OCI-LY1 (cell line): ENCODE measurements around the gene USP10.

ENCODE experiments used
- H2AFZ ChIP-seq: fragments of 200-600 bp; sonication (generic), shearing (Covaris generic); 2 replicates; pipeline ENCODE4 v1.6.0; 2014; ENCODE audit warnings: antibody characterized with exemption, mild to moderate bottlenecking, low read length
- H3F3A ChIP-seq: fragments of 200-600 bp; sonication (generic), shearing (Covaris generic); 2 replicates; pipeline ENCODE4 v1.6.0; 2014; ENCODE audit warnings: mild to moderate bottlenecking, antibody characterized with exemption, low read length, moderate library complexity; ENCODE audit not compliant: insufficient read depth
- H3K27ac ChIP-seq: fragments of 200-600 bp; sonication (generic); 2 replicates; pipeline ENCODE4 v1.5.1; 2014; ENCODE audit warnings: low read length, mixed run types, mild to moderate bottlenecking, low read depth; ENCODE audit not compliant: poor library complexity, severe bottlenecking
- H3K27me3 ChIP-seq: fragments of 200-600 bp; sonication (generic); 2 replicates; pipeline ENCODE4 v1.6.0; 2014; ENCODE audit warnings: antibody characterized with exemption, mild to moderate bottlenecking, low read length, moderate library complexity; ENCODE audit not compliant: insufficient read depth
- H3K36me3 ChIP-seq: fragments of 200-600 bp; sonication (generic); 2 replicates; pipeline ENCODE4 v1.6.1; 2014; ENCODE audit warnings: mild to moderate bottlenecking, antibody characterized with exemption, low read length, moderate library complexity, mixed read lengths; ENCODE audit not compliant: insufficient read depth
- H3K4me1 ChIP-seq: fragments of 200-600 bp; sonication (generic); 2 replicates; pipeline ENCODE4 v1.5.1; 2014; ENCODE audit warnings: mild to moderate bottlenecking, low read length, moderate library complexity; ENCODE audit not compliant: insufficient read depth, severe bottlenecking
- H3K4me2 ChIP-seq: fragments of 200-600 bp; sonication (generic), shearing (Covaris generic); 2 replicates; pipeline ENCODE4 v1.6.1; 2014; ENCODE audit warnings: low read length
- H3K4me3 ChIP-seq: fragments of 200-600 bp; sonication (generic); 2 replicates; pipeline ENCODE4 v1.5.1; 2014; ENCODE audit warnings: low read length, low read depth, mild to moderate bottlenecking, mixed read lengths; ENCODE audit not compliant: poor library complexity, severe bottlenecking
- H3K79me2 ChIP-seq: fragments of 200-600 bp; shearing (Covaris generic); 2 replicates; pipeline ENCODE4 v1.6.1; 2016; ENCODE audit warnings: mixed run types, low read length, mixed read lengths; ENCODE audit not compliant: insufficient read depth
- H3K9ac ChIP-seq: fragments of 200-600 bp; sonication (generic), shearing (Covaris generic); 2 replicates; pipeline ENCODE4 v1.6.1; 2014; ENCODE audit warnings: mild to moderate bottlenecking, low read length, mixed read lengths
- H3K9me2 ChIP-seq: fragments of 200-600 bp; sonication (generic), shearing (Covaris generic); 2 replicates; pipeline ENCODE4 v1.6.1; 2014; ENCODE audit warnings: low read depth, mild to moderate bottlenecking, low read length, mixed read lengths
- H3K9me3 ChIP-seq: fragments of 200-600 bp; shearing (Covaris generic); 2 replicates; pipeline ENCODE4 v1.6.1; 2014; ENCODE audit warnings: low read length, mixed read lengths
- H4K20me1 ChIP-seq: fragments of 200-600 bp; sonication (generic), shearing (Covaris generic); 2 replicates; pipeline ENCODE4 v1.6.0; 2016; ENCODE audit warnings: mild to moderate bottlenecking, low read length; ENCODE audit not compliant: insufficient read depth
- EZH2 ChIP-seq: fragments of 200-600 bp; sonication (generic), shearing (Covaris generic); IDR thresholded peaks from 2 replicates; pipeline ENCODE4 v1.8.0; 2017; ENCODE audit warnings: borderline replicate concordance, mixed run types, mild to moderate bottlenecking, antibody characterized with exemption, low read length, moderate library complexity, mixed read lengths
- TF ChIP-seq, protein P1 (sequence below): fragments of 200-600 bp; sonication (generic), shearing (Covaris generic); IDR thresholded peaks from 2 replicates; pipeline ENCODE4 v1.5.1; 2017; ENCODE audit warnings: mild to moderate bottlenecking, antibody characterized with exemption, low read length, moderate library complexity, mixed read lengths

The USP10 gene

DNA sequence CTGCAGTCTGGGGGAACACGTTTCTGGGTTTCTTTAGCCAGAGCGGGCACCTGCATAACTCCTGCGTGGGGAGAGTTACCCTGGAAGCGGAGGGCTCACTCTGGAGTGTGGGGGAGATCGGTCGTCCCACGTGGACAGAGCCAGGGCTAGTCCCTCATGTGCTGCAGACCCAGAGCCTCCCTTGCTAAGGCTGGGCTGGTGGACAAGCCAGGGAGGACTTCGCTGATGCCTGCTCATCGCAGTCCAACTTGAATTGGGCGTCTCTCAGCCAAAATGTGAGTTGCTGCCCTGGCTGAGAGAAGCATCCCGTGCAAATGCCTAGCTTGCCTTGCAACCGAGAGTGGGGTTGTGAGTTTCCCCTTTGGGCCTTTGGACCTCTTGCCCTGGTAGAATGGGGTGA, 121.0 kb downstream of the USP10 start:
- Histone ChIP-seq H3F3A (no peaks in the 10 kb centered on the region), H3K36me3 (no peaks in the 10 kb centered on the region), H3K27me3 (peaks cover 23% of the 10 kb centered on the region; the same call in 1 of the 2 replicates), H3K9me3 (no peaks in the 10 kb centered on the region), H3K4me2 (no peak overlapping the region), H3K4me3 (no peak overlapping the region), H4K20me1 (no peaks in the 10 kb centered on the region), H3K79me2 (no peaks in the 10 kb centered on the region), H2AFZ (no peak overlapping the region), H3K27ac (no peak overlapping the region), H3K4me1 (no peaks in the 10 kb centered on the region), H3K9ac (no peak overlapping the region), H3K9me2 (no peaks in the 10 kb centered on the region)
- no peak for TF ChIP-seq EZH2
- TF ChIP-seq, protein P1, sequence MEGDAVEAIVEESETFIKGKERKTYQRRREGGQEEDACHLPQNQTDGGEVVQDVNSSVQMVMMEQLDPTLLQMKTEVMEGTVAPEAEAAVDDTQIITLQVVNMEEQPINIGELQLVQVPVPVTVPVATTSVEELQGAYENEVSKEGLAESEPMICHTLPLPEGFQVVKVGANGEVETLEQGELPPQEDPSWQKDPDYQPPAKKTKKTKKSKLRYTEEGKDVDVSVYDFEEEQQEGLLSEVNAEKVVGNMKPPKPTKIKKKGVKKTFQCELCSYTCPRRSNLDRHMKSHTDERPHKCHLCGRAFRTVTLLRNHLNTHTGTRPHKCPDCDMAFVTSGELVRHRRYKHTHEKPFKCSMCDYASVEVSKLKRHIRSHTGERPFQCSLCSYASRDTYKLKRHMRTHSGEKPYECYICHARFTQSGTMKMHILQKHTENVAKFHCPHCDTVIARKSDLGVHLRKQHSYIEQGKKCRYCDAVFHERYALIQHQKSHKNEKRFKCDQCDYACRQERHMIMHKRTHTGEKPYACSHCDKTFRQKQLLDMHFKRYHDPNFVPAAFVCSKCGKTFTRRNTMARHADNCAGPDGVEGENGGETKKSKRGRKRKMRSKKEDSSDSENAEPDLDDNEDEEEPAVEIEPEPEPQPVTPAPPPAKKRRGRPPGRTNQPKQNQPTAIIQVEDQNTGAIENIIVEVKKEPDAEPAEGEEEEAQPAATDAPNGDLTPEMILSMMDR, result no peak

DNA sequence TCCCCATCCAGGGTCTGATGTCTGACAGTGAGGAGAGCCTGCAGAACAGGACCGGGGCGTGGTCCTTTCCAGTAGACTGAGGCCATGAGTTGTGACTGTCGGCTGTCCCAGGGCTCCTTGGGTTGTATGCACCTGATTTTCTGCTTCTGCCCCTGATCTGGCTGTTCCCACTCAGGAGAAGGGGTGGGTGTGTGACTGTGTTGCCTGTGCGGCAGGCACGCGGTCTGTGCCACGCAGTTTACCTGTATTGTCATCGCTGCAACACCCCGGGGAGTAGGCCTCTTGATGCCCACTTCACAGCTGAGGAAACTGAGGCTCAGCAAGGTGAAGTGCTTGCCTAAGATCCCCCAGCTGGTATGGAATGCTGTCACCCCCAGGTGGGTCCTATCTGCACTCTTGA, 121.4 kb downstream of the USP10 start:
- H4K20me1 ChIP-seq, result no peaks in the 10 kb centered on the region
- H3F3A ChIP-seq, result no peaks in the 10 kb centered on the region
- H3K4me2 ChIP-seq, result no peak overlapping the region
- no peak overlapping the region for H3K27ac ChIP-seq
- H3K9ac ChIP-seq, result no peak overlapping the region
- no peaks in the 10 kb centered on the region for H3K79me2 ChIP-seq
- TF ChIP-seq, protein P1, result no peak
- no peak for TF ChIP-seq EZH2
- no peak overlapping the region for H3K4me3 ChIP-seq
- H3K36me3 ChIP-seq, result no peaks in the 10 kb centered on the region
- H3K27me3 ChIP-seq, result peaks cover 23% of the 10 kb centered on the region; the same call in 1 of the 2 replicates
- H3K9me2 ChIP-seq, result no peaks in the 10 kb centered on the region
- no peak overlapping the region for H2AFZ ChIP-seq
- no peaks in the 10 kb centered on the region for H3K9me3 ChIP-seq
- H3K4me1 ChIP-seq, result no peaks in the 10 kb centered on the region

DNA sequence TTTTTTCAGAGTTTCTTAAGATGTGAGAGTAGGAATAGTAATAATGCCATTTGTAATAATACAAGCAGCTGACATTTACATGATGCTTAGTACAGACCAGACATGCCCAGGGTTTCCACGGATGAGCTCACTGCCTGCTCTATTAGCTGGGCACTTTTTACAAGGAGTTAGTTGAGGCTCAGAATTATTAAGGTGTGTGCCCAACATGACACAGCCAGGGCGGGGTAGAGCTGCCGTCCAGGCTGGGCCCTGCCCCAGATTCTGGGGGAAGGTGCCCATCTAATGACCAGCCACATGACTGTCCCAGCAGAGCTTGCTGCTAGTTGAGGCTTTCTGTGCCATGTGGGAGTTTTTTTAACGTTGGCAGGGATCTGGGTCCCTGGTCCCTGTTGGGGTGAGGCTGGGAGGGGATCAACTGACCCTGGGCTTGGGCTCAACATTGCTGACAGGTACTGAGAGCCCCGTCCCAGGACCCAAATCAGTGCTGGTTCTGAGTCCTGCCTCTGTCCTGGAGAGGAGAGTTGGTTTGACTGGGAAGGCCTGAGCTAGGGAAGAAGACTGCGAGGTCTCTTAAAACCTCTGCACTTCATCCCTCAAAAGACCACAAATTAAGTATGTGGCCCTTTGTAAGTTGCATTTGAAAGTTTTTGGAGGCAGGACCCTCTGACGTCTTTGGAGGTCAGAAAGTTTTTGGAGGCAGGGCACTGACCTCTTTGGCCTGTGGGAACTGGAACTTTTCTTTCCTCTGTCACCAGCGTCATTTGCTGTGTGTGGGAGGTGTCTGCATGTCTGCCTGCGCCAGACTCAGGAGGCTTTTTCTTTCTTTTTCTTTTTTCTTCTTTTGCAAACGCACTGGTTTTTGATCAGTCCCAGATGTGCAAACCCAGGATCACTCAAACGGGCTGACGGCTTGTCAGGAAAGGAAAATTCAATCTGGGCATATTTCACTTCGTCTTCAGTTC, 122.2 kb downstream of the USP10 start:
- Histone ChIP-seq H3K79me2 (no peaks in the 10 kb centered on the region), H2AFZ (no peak overlapping the region), H3K4me3 (no peak overlapping the region), H3K27me3 (peaks cover 16% of the 10 kb centered on the region; the same call in 1 of the 2 replicates), H3K9me2 (no peaks in the 10 kb centered on the region), H3K9me3 (no peaks in the 10 kb centered on the region), H3K36me3 (no peaks in the 10 kb centered on the region), H3K27ac (no peak overlapping the region), H4K20me1 (no peaks in the 10 kb centered on the region), H3F3A (no peaks in the 10 kb centered on the region), H3K4me1 (no peaks in the 10 kb centered on the region), H3K9ac (no peak overlapping the region), H3K4me2 (no peak overlapping the region)
- TF ChIP-seq, protein P1, result no peak
- no peak for TF ChIP-seq EZH2
